Prostate gland (tissue), 2 donors: ENCODE measurements around the gene MYLK2. TPM values are rescaled to one million over a fixed set of nuclear protein-coding genes. Genes with fewer than 3 reads are reported as not detected.

Experiments used
- DNase-seq: peaks from one replicate; pipeline ENCODE4 v3.0.0-alpha.2; 2019; ENCODE audit warnings: low spot score
- H3K27ac ChIP-seq, 2 donors: fragments of 200-600 bp; sonication (generic); 2 replicates each; pipeline ENCODE4 v1.5.1; 2017 to 2019
- H3K27me3 ChIP-seq: fragments of 200-600 bp; sonication (generic); replicated peaks from 2 replicates; pipeline ENCODE4 v1.5.1; 2019; ENCODE audit not compliant: insufficient read depth
- H3K36me3 ChIP-seq, 2 donors: fragments of 200-600 bp; sonication (generic); 1 replicate in 1 of 2; 2 replicates in 1 of 2; pipeline versions ENCODE4 v1.5.1 to v1.8.1; 2017 to 2019
- H3K4me1 ChIP-seq: fragments of 200-600 bp; sonication (generic); replicated peaks from 2 replicates; pipeline ENCODE4 v1.5.1; 2019
- H3K4me3 ChIP-seq, 2 donors: fragments of 200-600 bp; sonication (generic); 2 replicates each; pipeline ENCODE4 v1.5.1; 2017 to 2019
- H3K9me3 ChIP-seq: fragments of 200-600 bp; sonication (generic); 2 replicates; pipeline ENCODE4 v1.5.1; 2017
- CTCF ChIP-seq, 4 experiments: fragments of 200-600 bp in 2 of 4; fragments of 450-650 bp in 2 of 4; sonication (generic) in 2 of 4; IDR thresholded peaks; 1 replicate in 3 of 4; 2 replicates in 1 of 4; pipeline ENCODE4 v1.5.1; 2016 to 2019; ENCODE audit warnings: antibody characterized with exemption in 4 of 4, mild to moderate bottlenecking in 2 of 4, moderate library complexity in 2 of 4
- POLR2A ChIP-seq: fragments of 450-650 bp; IDR thresholded peaks from one replicate; pipeline ENCODE4 v1.6.1; 2016; ENCODE audit warnings: antibody characterized with exemption, mild to moderate bottlenecking
- POLR2AphosphoS5 ChIP-seq: sonication (generic); formaldehyde crosslinking; IDR thresholded peaks from one replicate; pipeline ENCODE4 v1.6.1; 2017; ENCODE audit warnings: antibody characterized with exemption
- WGBS: methylation state at CpG from one replicate; pipeline ENCODE4 v1.1.5; 2018; 5-methylcytosine and 5-hydroxymethylcytosine counted together
- intact Hi-C: fragments of 100-400 bp; cut with DNase I; formaldehyde crosslinking; loops from one replicate; pipeline ENCODE4 v1.14.2; 2022
- total RNA-seq, 2 donors: library from RNA; depleted of rRNA; stranded (reverse); fragments of >200 nt; gene quantifications; one replicate each; pipeline ENCODE4 v1.1.0, GENCODE V29; 2016

Gene MYLK2
- total RNA-seq, 2 donors from 2014 or later = 0.27 to 0.91 TPM

- WGBS = 64% methylated on average over 5 of the region's 5 CpGs
- Histone ChIP-seq H3K27ac (no peak overlapping the region), H3K4me1 (peaks cover 5% of the 10 kb centered on the region), H3K4me3 (no peak overlapping the region), H3K9me3 (no peaks in the 10 kb centered on the region), H3K36me3 (no peaks in the 10 kb centered on the region), H3K27me3 (no peaks in the 10 kb centered on the region)
- no peak for TF ChIP-seq POLR2A
- TF ChIP-seq CTCF (IDR thresholded peaks at IDR 0.05) = no peak
- TF ChIP-seq POLR2AphosphoS5 = no peak
- no peak for DNase-seq
- intact Hi-C loops = no loop called here
These were observed 43.0 kb downstream of the MYLK2 start for GRCh38 chr20:31862157-31862470.

GRCh38 chr20:31862506-31862905 lies 43.4 kb downstream of the MYLK2 start:
- H3K9me3 ChIP-seq = no peaks in the 10 kb centered on the region
- WGBS = 93% methylated on average over 8 of the region's 8 CpGs
- no peaks in the 10 kb centered on the region for H3K36me3 ChIP-seq
- H3K27ac ChIP-seq = no peak overlapping the region
- H3K27me3 ChIP-seq = no peaks in the 10 kb centered on the region
- intact Hi-C loops = no loop called here
- no peak for DNase-seq
- H3K4me1 ChIP-seq = peaks cover 5% of the 10 kb centered on the region
- TF ChIP-seq POLR2A (no peak), CTCF (IDR thresholded peaks at IDR 0.05) (no peak), POLR2AphosphoS5 (no peak)
- no peak overlapping the region for H3K4me3 ChIP-seq

- H3K4me1 ChIP-seq = peaks cover 5% of the 10 kb centered on the region
- no peak for DNase-seq
- no peak overlapping the region for H3K4me3 ChIP-seq
- H3K27ac ChIP-seq = no peak overlapping the region
- H3K27me3 ChIP-seq = no peaks in the 10 kb centered on the region
- WGBS = 94% methylated on average over 9 of the region's 9 CpGs
- H3K9me3 ChIP-seq = no peaks in the 10 kb centered on the region
- TF ChIP-seq POLR2A (no peak), POLR2AphosphoS5 (no peak), CTCF (IDR thresholded peaks at IDR 0.05) (no peak)
- intact Hi-C loops = no loop called here
- H3K36me3 ChIP-seq = no peaks in the 10 kb centered on the region
These were observed 44.3 kb downstream of the MYLK2 start for GRCh38 chr20:31863296-31864085.

GRCh38 chr20:31864521-31865400 lies 45.6 kb downstream of the MYLK2 start:
- no peak overlapping the region for H3K27ac ChIP-seq
- no peaks in the 10 kb centered on the region for H3K36me3 ChIP-seq
- H3K27me3 ChIP-seq = no peaks in the 10 kb centered on the region
- peaks cover 8% of the 10 kb centered on the region for H3K4me1 ChIP-seq
- H3K9me3 ChIP-seq = no peaks in the 10 kb centered on the region
- intact Hi-C loops = no loop called here
- H3K4me3 ChIP-seq = no peak overlapping the region
- 84% methylated on average over 12 of the region's 12 CpGs for WGBS
- no peak for DNase-seq
- no peak for TF ChIP-seq POLR2AphosphoS5
- no peak for TF ChIP-seq CTCF (IDR thresholded peaks at IDR 0.05)
- TF ChIP-seq POLR2A = no peak
